ENCODE measurements around the gene NCBP2L. TPM values are rescaled to one million over a fixed set of nuclear protein-coding genes. Genes with fewer than 3 reads are reported as not detected.

The NCBP2L gene
- not detected for total RNA-seq
- 0.24 TPM for polyA plus RNA-seq

DNA sequence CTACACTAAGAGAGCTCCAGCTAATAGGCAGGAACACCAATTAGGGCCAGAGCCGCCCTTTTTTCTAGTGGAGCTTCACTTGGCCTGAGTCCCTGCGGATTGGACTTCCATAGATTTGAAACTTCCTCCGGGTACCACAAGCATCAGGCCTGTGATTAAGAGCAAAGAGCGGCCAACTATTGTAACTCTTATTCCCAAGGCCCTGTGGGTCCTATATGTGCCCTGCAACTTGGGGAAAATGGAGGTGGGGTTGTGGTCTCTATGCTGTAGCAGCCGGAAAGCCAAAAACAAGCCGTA lies at the start of gene NCBP2L:
NCBP2L (plus strand) TSS at position 198 of the 297 bp plus-strand sequence. CDS start 16,488 bp downstream, outside the sequence.
- Histone ChIP-seq H3K4me1 (ENCODE audit: insufficient read depth, low read length) (no peaks in the 10 kb centered on the region), H3K9me3 (ENCODE audit: low read length) (no peaks in the 10 kb centered on the region), H3K27me3 (ENCODE audit: insufficient read depth, low read length, poor library complexity, severe bottlenecking) (no peaks in the 10 kb centered on the region), H3K27ac (ENCODE audit: low read depth, low read length) (peak within 1 kb of the TSS; percentile 43), H3K36me3 (ENCODE audit: insufficient read depth, low read length) (no peaks in the 10 kb centered on the region), H3K4me3 (ENCODE audit: low read length) (peak within 1 kb of the TSS; percentile 73)
- H3K4me3 Mint-ChIP-seq = peak within 1 kb of the TSS; percentile 87 to 94 (median 90)
- ChIA-PET CTCF (interaction anchor here (0.6 to 7.4 kb wide), 24 partner anchors 8 to 779 kb away, joined by 3 to 145 read pairs (median 4); partner anchors contain the start of gene PRPS1), POLR2A (interaction anchor here (0.8 to 3.7 kb wide), 4 partner anchors 60 to 148 kb away, joined by 4 to 26 read pairs (median 13); no protein-coding TSS in a partner anchor)
- H3K9me3 Mint-ChIP-seq = no peaks in the 10 kb centered on the region
- H3K27me3 Mint-ChIP-seq = peaks cover 0 to 12% of the 10 kb centered on the region in 2 donors
- H3K36me3 Mint-ChIP-seq = peaks cover 0 to 7% (median 0%) of the 10 kb centered on the region in 3 donors
- no peak for DNase-seq
- peaks cover 12 to 27% (median 18%) of the 10 kb centered on the region in 3 donors for H3K4me1 Mint-ChIP-seq
- H3K27ac Mint-ChIP-seq = peak within 1 kb of the TSS; percentile 68 to 98 (median 89)

DNA sequence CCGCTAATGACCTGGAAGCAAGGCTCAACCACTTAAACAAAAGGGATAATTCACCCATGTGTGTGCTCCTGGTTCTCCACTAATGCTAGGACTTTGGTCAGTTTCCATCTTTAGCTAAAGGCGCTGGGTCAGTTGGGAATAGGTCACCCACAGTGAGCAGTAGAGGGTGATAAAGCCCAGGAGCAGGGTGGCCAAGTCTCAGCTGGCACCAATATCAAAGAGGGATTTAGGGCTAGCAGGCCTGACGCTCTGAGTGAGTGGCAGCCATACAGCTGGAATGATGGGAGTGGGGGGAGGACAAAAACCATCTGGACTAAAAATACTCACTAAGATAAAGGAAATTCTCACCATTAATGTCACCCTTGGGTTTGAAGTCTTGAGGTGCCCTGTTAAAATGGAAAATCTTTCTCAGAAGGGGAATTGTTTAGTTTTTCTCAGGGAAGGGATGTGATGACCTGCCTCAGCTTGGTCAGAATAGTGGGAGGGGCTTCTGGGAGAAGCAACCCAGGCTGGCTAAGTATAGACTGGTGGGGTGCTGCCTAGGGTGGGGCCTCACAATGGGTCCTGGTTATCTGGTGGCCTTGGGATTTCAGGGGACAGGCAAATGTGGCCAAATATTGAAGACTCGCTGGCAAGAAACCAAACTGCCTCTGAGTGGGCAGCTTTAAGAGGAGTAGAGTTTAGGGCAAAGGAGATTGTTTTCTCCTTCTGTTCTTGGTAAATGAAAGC lies 49.0 kb upstream of the NCBP2L start:
- Histone ChIP-seq H3K4me3 (ENCODE audit: low read length) (no peak overlapping the region), H3K27me3 (ENCODE audit: insufficient read depth, low read length, poor library complexity, severe bottlenecking) (no peaks in the 10 kb centered on the region), H3K9me3 (ENCODE audit: low read length) (no peaks in the 10 kb centered on the region), H3K27ac (ENCODE audit: low read depth, low read length) (no peak overlapping the region), H3K4me1 (ENCODE audit: insufficient read depth, low read length) (no peaks in the 10 kb centered on the region), H3K36me3 (ENCODE audit: insufficient read depth, low read length) (no peaks in the 10 kb centered on the region)
- Mint-ChIP-seq H3K36me3 (no peaks in the 10 kb centered on the region), H3K27me3 (peaks cover 0 to 8% of the 10 kb centered on the region in 2 donors), H3K27ac (peak overlapping the region in 1 of 8 donors; percentile 56), H3K4me1 (peaks cover 0 to 3% (median 0%) of the 10 kb centered on the region in 3 donors), H3K4me3 (no peak overlapping the region), H3K9me3 (no peaks in the 10 kb centered on the region)
- CTCF ChIA-PET = interaction anchor here (0.7 to 2.6 kb wide), 3 partner anchors 10 to 55 kb away, joined by 3 to 7 read pairs (median 6); partner anchors contain the start of gene NCBP2L
- POLR2A ChIA-PET = no interaction called here
- no peak for DNase-seq

DNA sequence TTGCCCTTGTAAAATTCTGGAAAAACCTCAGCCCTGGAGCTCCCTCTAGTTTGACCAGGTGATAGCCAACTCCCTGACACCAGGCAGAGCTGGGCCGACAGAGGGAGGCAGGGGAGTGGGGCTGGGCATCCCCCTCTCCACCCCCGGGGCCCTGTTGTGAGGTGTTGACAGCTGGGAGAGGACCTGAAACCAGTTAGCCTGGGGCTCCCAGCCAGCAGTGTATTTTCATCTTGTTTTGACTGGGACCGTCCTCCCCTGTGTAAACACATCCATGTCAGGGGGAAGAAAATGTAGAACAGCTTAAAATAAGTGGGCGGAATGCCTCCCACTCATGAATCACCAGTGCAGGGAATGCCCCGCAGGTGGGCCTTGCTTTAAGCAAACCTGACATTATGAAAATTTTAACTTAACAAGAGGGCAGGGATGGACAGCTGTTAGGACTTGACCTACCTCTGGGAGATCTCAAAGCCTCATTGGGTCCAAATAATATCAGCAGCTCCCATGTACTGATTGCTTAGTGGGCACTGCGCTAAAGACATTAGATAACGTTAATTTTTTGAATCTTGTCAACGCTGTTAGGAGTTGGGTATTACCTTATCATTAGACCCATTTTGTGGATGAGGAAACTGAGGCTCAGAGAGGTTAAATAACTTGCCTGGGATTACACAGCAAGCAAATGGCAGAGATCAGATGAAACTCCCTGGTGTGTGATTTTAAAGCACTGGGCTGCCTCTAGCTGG lies 47.8 kb upstream of the NCBP2L start:
- no peak overlapping the region for H3K27ac ChIP-seq (ENCODE audit: low read depth, low read length)
- Mint-ChIP-seq H3K27ac (no peak overlapping the region), H3K36me3 (no peaks in the 10 kb centered on the region), H3K4me1 (peaks cover 0 to 3% (median 0%) of the 10 kb centered on the region in 3 donors), H3K27me3 (peaks cover 0 to 5% of the 10 kb centered on the region in 2 donors), H3K4me3 (no peak overlapping the region), H3K9me3 (no peaks in the 10 kb centered on the region)
- no peaks in the 10 kb centered on the region for H3K4me1 ChIP-seq (ENCODE audit: insufficient read depth, low read length)
- no peaks in the 10 kb centered on the region for H3K9me3 ChIP-seq (ENCODE audit: low read length)
- H3K4me3 ChIP-seq (ENCODE audit: low read length) = no peak overlapping the region
- DNase-seq = no peak
- ChIA-PET CTCF (interaction anchor here (1.4 to 2.6 kb wide), 3 partner anchors 11 to 57 kb away, joined by 3 to 7 read pairs (median 6); no protein-coding TSS in a partner anchor), POLR2A (no interaction called here)
- H3K27me3 ChIP-seq (ENCODE audit: insufficient read depth, low read length, poor library complexity, severe bottlenecking) = no peaks in the 10 kb centered on the region
- H3K36me3 ChIP-seq (ENCODE audit: insufficient read depth, low read length) = no peaks in the 10 kb centered on the region

DNA sequence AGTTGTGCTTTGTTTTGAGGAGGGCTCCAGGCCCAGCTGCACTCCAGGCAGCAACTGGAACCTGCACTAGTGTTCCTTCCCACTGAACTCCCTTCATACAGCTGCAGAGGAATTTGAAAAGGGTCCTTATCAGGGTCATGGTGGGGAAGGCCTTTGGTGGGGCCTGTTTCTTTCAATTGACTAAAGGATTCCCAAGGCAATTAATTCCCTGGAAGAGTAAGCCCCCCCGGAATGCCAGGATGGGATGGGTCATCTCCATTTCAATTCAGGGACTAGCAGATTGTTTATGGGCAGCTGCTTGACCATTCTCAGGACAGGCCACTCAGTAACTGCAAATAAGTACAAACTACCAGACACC lies 47.3 kb upstream of the NCBP2L start:
- Histone ChIP-seq H3K4me1 (ENCODE audit: insufficient read depth, low read length) (no peaks in the 10 kb centered on the region), H3K9me3 (ENCODE audit: low read length) (no peaks in the 10 kb centered on the region), H3K4me3 (ENCODE audit: low read length) (no peak overlapping the region), H3K27me3 (ENCODE audit: insufficient read depth, low read length, poor library complexity, severe bottlenecking) (no peaks in the 10 kb centered on the region), H3K27ac (ENCODE audit: low read depth, low read length) (no peak overlapping the region), H3K36me3 (ENCODE audit: insufficient read depth, low read length) (no peaks in the 10 kb centered on the region)
- ChIA-PET CTCF (interaction anchor here (1.4 to 2.6 kb wide), 3 partner anchors 12 to 57 kb away, joined by 3 to 7 read pairs (median 6); no protein-coding TSS in a partner anchor), POLR2A (no interaction called here)
- H3K36me3 Mint-ChIP-seq = no peaks in the 10 kb centered on the region
- no peak for DNase-seq
- H3K4me1 Mint-ChIP-seq = peaks cover 0 to 3% (median 0%) of the 10 kb centered on the region in 3 donors
- H3K4me3 Mint-ChIP-seq = no peak overlapping the region
- no peaks in the 10 kb centered on the region for H3K9me3 Mint-ChIP-seq
- peaks cover 0 to 5% of the 10 kb centered on the region in 2 donors for H3K27me3 Mint-ChIP-seq
- no peak overlapping the region for H3K27ac Mint-ChIP-seq

DNA sequence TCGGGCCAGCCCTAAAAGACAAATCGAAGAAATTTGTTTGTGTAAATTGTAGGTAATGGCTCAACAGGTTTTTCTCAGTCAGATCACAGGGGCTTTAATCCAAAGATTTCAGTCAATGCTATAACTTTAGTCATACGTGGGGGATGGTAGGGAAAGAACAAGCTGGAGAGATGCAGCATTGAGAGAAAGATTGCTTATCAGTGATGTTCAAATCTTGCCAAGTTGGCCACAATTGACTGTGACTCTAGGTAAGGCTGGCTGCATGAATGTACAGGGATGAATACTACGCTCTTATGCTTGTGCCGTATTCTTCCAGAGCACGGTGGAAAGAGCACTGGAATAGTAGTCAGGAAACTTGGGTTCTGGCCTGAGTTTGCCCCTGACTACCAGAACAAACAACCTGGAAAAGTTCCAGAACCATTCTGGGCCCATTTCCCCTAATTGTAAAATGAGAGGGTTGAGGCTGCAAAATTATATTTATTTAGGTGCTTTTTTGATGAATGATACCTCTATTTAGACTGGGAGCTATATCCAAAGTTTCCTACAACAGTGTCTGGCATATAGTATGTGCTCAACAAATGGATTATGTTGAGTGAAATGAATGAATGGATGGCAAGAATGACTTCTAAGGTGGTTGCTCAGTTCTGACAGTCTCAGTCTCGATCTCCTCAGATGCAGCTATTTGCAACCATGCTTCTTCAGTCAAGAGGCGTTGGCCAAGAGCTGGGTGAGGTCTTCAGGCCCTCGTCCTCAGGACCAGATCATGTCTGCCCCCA lies 46.4 kb upstream of the NCBP2L start:
- no peaks in the 10 kb centered on the region for H3K36me3 Mint-ChIP-seq
- H3K27me3 Mint-ChIP-seq = peaks cover 0 to 5% of the 10 kb centered on the region in 2 donors
- H3K4me1 Mint-ChIP-seq = peaks cover 0 to 3% (median 0%) of the 10 kb centered on the region in 3 donors
- DNase-seq = no peak
- Histone ChIP-seq H3K27ac (ENCODE audit: low read depth, low read length) (no peak overlapping the region), H3K4me1 (ENCODE audit: insufficient read depth, low read length) (no peaks in the 10 kb centered on the region), H3K27me3 (ENCODE audit: insufficient read depth, low read length, poor library complexity, severe bottlenecking) (no peaks in the 10 kb centered on the region), H3K9me3 (ENCODE audit: low read length) (no peaks in the 10 kb centered on the region), H3K4me3 (ENCODE audit: low read length) (no peak overlapping the region), H3K36me3 (ENCODE audit: insufficient read depth, low read length) (no peaks in the 10 kb centered on the region)
- H3K27ac Mint-ChIP-seq = no peak overlapping the region
- CTCF ChIA-PET = no interaction called here
- POLR2A ChIA-PET = no interaction called here
- no peaks in the 10 kb centered on the region for H3K9me3 Mint-ChIP-seq
- no peak overlapping the region for H3K4me3 Mint-ChIP-seq

DNA sequence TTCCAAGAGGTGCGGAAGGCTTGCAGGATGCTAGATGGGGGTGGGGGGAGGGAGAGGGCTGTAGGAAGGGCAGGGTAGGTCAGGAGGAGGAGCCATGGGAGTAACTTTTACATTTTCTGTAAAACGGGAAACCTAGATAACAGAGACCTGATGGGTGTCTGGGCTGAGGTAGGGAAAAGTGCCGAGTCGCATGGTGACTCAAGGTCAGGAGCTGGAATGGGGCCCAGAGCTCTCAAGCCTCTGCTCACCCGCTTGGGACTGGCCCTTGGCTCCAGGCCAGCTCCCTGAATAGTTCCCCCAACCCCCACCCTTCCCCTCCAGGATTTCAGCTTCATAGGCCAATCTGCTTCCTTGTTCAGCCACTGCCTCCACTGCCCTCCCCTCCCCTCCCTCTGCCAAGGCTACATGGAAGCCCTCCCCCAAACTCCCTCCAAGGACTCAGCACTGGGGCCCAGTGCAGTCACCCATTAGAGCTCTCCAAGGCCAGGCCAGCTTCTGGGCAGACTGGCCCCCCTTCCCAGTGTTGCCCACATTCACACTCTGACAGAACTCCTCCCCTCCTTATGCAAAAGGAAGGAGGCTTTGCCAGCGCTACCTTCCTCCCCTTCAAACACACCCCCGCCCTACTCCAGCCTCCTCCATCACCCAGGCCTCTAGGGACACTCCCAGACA lies 45.6 kb upstream of the NCBP2L start:
- Histone ChIP-seq H3K27me3 (ENCODE audit: insufficient read depth, low read length, poor library complexity, severe bottlenecking) (no peaks in the 10 kb centered on the region), H3K4me1 (ENCODE audit: insufficient read depth, low read length) (no peaks in the 10 kb centered on the region), H3K27ac (ENCODE audit: low read depth, low read length) (no peak overlapping the region), H3K4me3 (ENCODE audit: low read length) (no peak overlapping the region), H3K36me3 (ENCODE audit: insufficient read depth, low read length) (no peaks in the 10 kb centered on the region), H3K9me3 (ENCODE audit: low read length) (no peaks in the 10 kb centered on the region)
- ChIA-PET POLR2A (no interaction called here), CTCF (no interaction called here)
- peaks cover 0 to 3% (median 0%) of the 10 kb centered on the region in 3 donors for H3K4me1 Mint-ChIP-seq
- no peaks in the 10 kb centered on the region for H3K9me3 Mint-ChIP-seq
- DNase-seq = no peak
- no peaks in the 10 kb centered on the region for H3K36me3 Mint-ChIP-seq
- peak overlapping the region in 1 of 8 donors; percentile 75 for H3K27ac Mint-ChIP-seq
- H3K27me3 Mint-ChIP-seq = peaks cover 0 to 5% of the 10 kb centered on the region in 2 donors
- H3K4me3 Mint-ChIP-seq = no peak overlapping the region

DNA sequence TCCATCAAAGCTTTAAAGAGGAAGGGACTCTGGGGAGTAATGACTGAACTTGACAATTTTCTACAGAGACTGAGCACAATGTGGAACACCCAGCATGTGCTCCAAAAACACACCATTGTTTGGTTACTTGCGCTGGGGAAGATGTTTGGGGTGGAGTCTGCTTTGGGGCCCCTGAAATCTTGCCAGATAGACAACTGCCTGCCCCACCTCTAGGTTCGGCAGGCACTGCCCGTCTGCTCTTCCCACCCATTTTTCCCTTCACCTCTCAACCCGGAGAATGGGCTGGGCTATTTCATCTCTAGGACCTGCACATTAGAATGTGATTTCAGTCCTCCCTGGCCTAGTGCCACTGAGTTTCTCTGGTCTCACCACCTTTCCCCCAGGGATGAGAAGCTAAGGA lies 43.8 kb upstream of the NCBP2L start:
- no peaks in the 10 kb centered on the region for H3K9me3 ChIP-seq (ENCODE audit: low read length)
- Mint-ChIP-seq H3K4me3 (no peak overlapping the region), H3K27ac (peak overlapping the region in 1 of 8 donors; percentile 60), H3K27me3 (peaks cover 0 to 5% of the 10 kb centered on the region in 2 donors), H3K9me3 (no peaks in the 10 kb centered on the region), H3K4me1 (peaks cover 0 to 3% (median 0%) of the 10 kb centered on the region in 3 donors), H3K36me3 (no peaks in the 10 kb centered on the region)
- ChIA-PET CTCF (interaction anchor here (1.0 kb wide), 1 partner anchor 43 kb away, joined by 3 read pairs; the partner anchor contains the start of gene NCBP2L), POLR2A (no interaction called here)
- no peak for DNase-seq
- no peaks in the 10 kb centered on the region for H3K36me3 ChIP-seq (ENCODE audit: insufficient read depth, low read length)
- H3K4me3 ChIP-seq (ENCODE audit: low read length) = no peak overlapping the region
- H3K27me3 ChIP-seq (ENCODE audit: insufficient read depth, low read length, poor library complexity, severe bottlenecking) = no peaks in the 10 kb centered on the region
- H3K27ac ChIP-seq (ENCODE audit: low read depth, low read length) = no peak overlapping the region
- no peaks in the 10 kb centered on the region for H3K4me1 ChIP-seq (ENCODE audit: insufficient read depth, low read length)

Measured in CD8-positive, alpha-beta memory T cell (primary cell).